Pulmonary artery endothelial cell (primary cell): Measurements from ENCODE around the gene TMOD4. TPM values are rescaled to one million over a fixed set of nuclear protein-coding genes. Genes with fewer than 3 reads are reported as not detected.
A peak's percentile ranks its signal among the peaks of the same experiment; 100 is the strongest.

Source experiments
- DNase-seq: peaks from one replicate; pipeline ENCODE4 v3.0.0-alpha.2; 2011; ENCODE audit warnings: low read depth, low spot score
- total RNA-seq: library from RNA; depleted of rRNA; stranded (reverse); fragments of >200 nt; gene quantifications from 2 replicates; pipeline ENCODE4 v1.2.3, GENCODE V29; 2014

Gene TMOD4
- total RNA-seq, 1 donor from 2014 or later, result not detected

DNA sequence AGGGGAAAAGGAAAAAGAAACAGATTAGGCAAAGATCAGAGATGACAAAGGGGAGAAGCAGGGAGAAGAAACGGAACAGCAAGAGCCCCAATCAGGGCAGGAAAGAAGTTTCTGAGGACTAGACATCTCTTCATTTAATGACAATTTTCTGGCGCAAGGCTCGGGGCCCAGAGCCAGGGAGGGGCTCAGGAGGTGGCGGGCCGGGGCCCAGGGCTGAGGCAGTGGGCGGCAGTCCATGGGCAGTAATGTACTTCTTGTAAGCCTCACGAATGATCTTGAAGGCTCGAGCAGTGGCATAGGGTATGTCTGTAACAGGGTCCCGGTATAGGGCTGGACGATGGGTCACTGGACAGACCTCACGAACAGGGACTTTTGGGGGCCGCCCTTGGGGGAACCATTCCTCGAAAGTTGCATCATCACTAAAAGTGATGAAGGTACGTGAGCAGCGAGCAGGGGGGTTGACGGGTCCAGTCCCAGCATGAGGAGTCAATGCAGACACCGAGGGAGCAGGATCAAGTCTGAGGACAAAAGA lies 799 bp upstream of the TMOD4 start:
- DNase-seq, result no peak

DNA sequence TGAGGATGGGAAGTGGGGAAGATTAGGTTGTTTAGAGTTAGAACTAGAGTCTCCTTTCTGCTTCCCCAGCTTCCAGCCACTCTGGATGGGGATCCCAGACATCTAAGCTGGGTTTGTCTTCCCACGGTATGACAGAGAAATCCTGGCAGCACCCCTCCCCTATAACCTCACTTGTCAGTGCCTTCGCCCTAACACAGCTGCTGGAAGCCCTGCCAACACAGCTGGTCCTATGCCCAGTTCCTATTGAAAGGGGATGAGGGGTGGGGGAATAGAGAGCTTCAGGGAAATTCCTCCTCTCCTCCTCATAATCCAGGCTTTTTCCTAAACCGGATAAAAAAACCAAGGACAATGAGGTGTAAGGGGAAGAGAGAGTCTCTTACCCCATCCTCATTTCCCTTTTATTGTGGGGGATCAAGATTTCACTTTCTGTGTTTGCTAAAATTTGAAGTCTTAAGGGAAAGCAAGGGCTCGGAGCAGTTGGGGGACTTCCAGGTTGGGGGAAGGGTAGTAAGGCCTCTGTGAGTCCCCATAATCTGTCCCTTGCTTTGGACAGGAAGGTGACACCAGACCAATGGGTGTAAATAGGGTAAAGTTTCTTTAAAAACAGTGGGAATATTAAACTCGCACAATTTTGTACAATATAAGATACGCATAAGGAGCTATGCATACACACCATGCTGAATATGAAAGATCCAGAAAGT lies 590 bp downstream of the TMOD4 start:
- DNase-seq, result no peak

DNA sequence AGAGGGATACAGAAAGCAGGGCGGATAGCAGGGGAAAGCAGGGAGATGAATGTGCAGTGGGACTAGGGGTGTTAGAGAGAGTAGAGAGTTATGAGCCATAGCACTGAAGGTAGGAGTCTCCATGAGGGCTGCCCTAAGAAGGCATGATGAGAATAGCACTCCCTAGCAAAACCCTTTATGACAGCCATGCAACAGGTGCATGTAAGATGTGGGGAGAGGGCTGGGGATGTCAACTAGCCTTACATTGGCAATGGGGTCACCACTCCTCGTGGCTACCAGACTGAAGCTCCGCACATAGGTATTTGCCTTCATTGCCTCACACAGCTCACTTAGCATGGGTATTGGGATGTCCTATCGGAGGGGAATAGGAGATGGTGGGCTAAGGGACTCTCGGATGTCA lies 4.6 kb downstream of the TMOD4 start:
- no peak for DNase-seq

DNA sequence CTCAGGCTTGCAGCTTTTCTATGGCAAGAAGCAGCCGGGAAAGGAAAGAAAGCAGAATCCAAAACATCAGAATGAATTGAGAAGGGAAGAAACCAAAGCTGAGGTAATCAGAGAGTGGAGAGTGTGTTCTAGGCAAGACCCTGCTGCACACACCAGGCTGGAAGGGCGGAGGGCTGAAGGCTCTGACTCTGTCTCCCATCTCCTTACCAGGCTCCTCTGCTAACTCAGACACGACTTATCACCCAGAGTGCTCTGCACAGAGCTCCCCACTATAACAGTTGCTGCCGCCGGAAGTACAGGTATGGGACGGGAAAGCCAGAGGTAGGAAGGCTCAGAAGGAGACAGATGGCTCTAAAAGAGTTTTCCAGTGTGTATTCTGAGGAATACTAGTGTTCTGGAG lies 8.7 kb downstream of the TMOD4 start:
- DNase-seq, result no peak

DNA sequence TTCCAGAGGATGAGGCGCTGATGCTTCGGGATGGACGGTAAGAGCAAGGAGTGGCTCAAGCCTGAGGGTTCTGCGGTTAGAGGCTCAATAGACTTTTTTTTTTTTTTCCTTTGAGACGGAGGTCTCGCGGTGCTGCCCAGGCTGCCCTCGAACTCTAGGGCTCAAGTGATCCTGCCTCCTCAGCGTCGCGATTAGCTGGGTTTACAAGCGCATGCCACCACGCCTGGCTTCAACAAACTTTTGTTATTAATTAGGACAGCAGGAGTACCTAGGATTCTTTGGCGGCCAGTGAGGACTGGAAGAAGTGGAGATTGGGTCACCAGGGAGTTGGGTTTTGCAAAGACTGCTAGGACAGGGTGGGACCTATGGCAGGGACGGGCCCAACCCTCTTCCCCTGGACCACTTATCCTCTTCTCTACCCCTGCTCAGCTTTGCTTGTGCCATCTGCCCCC lies 9.2 kb downstream of the TMOD4 start:
- no peak for DNase-seq

DNA sequence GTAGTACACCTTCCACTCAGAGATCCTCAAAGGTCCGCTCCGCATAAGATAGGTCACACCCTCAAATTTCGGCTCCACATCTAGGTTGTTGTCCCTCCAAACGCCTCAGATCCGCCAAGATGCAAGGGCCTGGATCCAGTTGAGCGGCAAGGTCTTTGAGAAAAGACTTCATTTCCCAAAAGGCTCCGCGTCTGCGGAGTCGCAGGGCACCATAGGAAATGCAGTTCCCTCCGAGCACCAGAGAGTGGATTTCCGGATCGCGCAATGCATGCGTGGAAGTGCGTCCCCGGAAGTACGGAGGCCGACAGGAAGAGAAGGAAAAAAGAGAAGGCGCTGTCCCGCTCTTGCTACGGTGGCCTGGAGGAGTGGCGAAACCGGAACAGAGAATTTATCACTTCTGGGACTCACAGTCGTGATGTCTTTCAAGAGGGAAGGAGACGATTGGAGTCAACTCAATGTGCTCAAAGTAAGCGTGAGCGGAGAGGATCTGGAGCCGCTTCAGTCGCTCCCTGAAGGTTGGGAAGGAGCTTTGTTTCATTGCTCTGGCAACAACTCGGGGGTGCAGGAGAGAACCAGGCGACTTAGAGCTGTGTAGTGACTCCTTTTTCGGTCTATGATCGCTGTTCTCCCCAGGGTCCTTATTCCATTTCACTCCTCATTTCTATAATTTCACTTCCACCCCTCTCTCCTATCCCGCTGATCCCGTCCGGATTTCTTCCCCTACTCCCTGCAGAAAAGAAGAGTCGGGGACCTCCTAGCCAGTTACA lies 9.9 kb downstream of the TMOD4 start, which contains the start of the genes LYSMD1 and SCNM1:
Gene LYSMD1, minus strand, starts transcription at position 165 of the 767 bp plus-strand sequence. CDS start 644 bp downstream, outside the sequence.
Gene SCNM1, plus strand, starts transcription at position 407 of the 767 bp plus-strand sequence. Its CDS starts 9 bp downstream, at position 416.
- peak; percentile 93 for DNase-seq

DNA sequence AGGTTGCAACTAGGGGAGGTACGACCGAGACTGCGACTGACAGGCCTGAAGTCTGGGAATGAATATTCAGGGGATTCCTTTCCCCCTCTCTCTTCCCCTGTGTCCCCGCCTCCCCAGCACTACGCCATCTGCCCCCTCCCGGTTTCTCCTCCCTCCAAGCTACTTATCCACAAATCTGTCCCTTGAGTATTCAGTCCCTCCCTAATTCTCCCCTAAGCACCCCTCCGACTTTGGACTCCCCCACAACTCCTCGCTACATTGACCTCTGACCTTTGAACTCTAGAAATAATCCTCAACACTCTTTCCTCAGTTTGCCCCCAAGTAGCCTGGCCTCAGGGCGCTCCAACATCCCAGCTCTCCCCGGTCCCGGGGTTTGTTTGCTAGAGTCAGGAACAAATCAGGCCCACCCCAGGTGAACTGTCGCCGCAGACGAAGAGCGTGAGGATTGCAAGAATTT lies 10.5 kb downstream of the TMOD4 start:
- no peak for DNase-seq

DNA sequence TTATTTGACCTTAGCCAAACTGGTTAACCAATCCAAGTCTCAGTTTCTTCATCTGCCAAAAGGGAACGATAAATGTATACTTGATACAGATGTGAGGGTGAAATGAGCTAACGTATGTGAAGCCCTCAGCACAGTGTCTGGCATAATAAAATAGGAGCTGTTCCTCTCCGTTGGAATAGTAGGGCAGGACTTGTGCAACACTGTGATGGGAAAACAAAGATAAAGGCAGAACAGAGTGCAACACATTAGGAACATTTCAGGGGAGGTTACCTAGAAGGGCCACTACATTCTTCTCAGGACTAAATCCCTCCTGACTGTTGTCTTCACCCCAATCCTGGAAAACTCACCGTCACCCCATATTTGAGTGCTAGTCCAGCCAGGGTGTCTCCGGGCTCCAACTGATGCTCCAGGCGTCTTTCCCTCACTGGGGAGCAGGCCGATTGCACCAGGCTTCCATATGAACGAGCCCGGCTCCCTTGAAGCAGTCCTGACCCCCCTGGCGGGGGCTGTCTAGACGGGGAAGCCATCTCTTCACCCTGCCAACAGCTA lies 11.0 kb downstream of the TMOD4 start:
- DNase-seq, result no peak

DNA sequence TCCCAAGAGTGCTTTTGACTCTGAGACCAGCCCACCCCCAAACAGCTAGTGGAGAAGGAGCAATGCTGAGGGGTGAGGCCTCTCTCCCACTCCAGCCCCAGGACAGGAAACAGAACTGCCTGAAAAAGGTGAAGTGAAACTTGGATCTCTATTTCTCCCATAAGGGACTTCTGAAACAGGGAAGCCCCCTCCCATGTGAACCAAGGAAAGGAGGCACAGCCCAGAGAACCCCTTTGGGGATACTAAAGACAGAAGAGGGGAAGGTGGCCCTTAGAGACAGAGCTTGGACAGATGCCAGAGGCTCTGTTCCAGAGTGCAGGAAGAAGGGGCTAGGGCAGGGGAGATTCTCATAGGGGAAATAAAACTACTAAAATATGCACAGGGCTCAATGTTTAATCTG lies 16.4 kb downstream of the TMOD4 start:
- DNase-seq, result no peak

DNA sequence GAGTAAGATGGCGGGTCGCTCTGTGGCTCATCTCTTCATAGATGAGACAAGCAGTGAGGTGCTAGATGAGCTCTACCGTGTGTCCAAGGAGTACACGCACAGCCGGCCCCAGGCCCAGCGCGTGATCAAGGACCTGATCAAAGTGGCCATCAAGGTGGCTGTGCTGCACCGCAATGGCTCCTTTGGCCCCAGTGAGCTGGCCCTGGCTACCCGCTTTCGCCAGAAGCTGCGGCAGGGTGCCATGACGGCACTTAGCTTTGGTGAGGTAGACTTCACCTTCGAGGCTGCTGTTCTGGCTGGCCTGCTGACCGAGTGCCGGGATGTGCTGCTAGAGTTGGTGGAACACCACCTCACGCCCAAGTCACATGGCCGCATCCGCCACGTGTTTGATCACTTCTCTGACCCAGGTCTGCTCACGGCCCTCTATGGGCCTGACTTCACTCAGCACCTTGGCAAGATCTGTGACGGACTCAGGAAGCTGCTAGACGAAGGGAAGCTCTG lies 17.0 kb downstream of the TMOD4 start:
- DNase-seq, result no peak

DNA sequence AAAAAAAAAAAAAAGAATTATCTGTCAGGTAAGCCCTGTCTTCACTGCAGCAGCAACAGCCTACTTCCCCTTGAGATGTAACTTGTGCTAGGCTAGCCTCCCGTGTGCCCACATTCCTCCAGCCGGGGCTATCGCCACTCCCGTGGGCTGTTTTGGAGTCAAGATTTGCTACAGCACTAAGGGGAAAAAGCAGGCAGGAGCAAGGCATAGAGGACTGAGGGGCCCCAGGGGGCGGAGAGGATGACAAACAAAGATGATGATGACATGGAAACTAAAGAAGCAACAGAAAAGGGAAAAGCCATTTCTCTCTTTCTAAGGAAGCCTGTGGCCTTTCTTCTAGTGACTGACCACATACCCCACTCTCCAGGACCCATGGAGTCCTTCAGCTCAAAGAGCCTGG lies 17.5 kb downstream of the TMOD4 start:
- no peak for DNase-seq

DNA sequence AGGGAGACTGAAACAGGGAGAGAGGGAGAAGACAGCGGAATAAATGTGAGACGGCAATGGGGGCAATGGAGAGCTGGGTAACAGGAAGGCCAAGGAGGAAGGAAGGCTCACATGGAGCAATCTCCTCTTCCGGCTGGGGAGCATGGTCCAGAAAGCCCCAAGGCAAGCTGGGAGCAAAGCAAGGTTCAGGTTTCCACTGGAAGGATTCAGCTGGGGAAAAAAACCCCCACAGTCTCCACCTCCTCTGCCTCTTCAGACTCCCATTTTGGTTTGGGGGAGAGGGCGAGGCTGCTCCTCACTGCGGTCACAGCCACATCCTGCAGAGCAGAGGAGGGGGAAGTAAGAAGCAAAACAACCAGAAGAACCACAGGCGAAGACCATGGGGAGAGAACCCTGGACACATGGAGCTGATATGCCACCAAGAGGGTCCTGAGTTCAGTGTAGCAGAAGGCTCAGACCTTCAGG lies 18.7 kb downstream of the TMOD4 start:
- no peak for DNase-seq

DNA sequence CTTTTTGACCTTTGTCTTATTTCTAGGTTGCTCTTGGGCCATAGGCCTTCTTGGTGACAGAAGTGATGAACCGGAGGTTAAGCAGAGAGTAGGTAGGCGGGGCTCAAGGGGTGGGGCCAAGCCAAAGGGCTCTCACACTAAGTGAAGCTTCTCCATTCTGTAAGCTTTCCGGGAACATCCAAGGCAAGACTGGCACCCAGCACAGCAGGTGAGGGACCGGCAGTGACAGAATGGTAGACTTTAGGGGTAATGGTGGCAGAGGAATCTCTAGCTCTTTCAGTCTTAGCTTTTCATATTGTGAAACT lies 19.3 kb downstream of the TMOD4 start, which contains the start of gene TNFAIP8L2:
Gene TNFAIP8L2, plus strand, starts transcription at position 135 of the 305 bp plus-strand sequence. CDS start 2,049 bp downstream, outside the sequence.
- DNase-seq, result no peak

DNA sequence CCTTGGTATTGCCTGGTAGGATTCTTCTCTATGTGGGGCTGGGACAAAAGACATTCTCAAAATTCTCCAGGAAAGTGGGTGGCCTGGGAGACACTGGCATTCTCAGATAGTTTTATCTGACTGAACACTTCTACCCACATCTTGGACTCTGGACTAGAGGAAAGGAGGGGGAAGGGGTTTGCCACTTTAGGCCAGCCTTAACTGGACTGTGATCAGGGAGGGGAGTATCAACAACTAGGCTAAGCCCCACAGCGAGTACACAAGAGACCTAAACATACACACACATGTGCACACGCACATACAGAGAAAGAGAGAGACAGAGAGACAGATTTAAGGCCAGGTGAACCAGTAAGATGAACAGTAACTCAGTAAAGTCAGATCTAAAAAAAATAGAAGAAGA lies 28.1 kb downstream of the TMOD4 start:
- no peak for DNase-seq

DNA sequence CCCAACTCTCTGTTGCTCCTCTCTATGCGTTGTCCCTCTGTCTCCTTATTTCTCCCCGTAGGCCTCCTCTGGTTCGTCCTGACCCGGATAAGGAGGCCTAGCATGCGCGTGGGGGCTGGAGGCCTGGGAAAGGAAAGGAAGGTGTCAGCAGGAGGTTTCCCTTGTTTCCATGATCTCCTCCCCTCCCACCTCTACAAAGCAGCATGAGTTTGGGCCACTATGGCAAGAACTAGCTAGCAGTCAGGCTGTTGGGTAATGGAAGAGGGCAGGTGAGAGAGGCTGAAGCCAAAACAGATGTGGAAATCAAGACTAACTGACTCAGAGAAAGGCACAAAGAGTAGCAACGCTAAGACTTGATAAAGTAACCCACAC lies 28.7 kb downstream of the TMOD4 start:
- DNase-seq, result no peak

DNA sequence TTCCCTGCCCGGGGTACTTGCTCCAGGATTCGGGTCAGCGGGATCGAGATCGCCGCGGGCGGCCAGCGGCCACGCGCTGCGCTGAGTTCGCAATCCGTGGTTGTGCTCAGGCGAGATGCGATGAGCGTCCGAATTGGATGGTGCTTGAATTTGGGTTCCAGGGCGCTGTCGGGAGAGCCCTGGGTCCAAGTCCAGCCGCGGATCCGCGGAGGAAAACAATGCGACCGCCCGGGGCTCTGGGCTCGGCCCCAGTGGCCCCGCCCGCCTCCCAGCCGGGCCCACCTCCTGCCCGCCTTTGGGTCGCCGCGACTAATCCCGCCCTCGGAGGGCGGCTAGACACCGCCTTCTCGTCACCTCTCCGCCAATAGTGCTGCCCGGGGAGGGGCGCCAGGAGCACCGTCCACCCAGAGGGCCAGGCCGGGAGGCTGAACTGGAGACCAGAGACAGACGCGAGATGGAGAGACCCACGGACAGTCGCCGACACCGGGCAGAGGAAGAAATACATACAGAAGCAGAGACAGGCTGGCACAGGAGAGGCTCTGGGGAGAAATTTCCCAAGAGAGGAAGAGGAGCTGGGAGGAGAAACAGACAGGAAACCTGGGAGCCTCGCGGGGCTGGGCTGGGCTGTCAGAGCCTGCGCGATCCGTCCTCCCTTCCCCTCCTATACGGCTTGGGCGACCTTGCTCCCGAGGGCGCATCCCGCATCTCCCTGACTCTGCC lies 29.2 kb downstream of the TMOD4 start, which contains the start of gene SEMA6C:
Gene SEMA6C, minus strand, starts transcription at position 220 of the 720 bp plus-strand sequence. CDS start 4,010 bp downstream, outside the sequence.
- peak; percentile 78 for DNase-seq

DNA sequence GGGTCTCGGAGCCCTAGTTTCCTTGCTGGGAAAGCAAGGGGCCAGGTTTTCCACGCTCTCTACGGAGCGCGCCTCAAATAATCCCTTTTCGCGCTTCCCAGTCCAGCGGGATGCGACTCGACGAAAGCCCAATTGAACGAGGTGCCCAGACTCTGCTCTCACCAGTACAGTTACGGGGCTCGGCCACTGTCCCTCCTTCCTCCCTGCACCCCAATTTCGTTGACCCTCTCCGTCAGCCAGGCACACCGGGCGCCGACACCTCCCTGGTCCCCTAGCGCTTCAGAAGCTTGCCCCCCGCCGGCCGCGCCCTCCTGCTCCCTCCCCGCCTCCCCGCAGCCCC lies 29.7 kb downstream of the TMOD4 start:
- no peak for DNase-seq

DNA sequence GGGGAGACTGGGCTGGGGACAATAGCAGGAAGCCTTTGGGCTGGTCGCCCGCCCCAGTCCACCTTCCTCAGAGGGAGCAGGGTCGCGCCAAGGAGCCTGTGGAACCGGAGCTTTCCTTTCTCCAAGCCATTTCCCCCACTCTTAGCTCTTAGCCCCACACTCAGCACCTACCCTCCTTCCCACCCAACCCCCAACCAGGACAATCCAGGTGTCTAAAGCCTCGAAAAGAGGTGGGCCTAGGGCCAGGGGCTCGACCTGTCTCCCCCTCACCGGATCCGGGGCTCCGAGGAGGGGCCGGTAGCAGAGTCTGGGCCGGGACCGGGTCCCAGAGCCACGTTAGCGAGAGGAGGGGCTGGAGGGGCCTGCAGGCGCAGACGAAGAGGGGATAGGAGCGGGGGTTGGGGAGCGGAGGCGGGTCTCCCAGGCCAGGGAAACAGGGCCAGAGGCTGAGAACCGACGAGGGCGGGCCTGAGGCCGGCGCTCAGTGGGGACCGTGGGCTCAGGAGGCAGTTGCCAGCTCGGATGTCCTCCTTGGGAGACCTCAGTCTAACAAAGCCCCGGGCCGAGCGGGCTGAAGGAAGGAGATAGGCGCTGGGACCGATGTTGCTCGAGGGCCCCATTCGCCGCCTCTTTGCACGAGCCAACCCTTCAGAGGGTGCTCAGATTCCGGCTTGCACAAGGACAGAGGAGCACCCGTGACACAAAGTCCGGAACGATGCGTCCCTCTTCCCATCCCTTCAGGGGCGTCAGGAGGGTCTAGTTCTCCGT lies 30.3 kb downstream of the TMOD4 start:
- DNase-seq, result no peak

DNA sequence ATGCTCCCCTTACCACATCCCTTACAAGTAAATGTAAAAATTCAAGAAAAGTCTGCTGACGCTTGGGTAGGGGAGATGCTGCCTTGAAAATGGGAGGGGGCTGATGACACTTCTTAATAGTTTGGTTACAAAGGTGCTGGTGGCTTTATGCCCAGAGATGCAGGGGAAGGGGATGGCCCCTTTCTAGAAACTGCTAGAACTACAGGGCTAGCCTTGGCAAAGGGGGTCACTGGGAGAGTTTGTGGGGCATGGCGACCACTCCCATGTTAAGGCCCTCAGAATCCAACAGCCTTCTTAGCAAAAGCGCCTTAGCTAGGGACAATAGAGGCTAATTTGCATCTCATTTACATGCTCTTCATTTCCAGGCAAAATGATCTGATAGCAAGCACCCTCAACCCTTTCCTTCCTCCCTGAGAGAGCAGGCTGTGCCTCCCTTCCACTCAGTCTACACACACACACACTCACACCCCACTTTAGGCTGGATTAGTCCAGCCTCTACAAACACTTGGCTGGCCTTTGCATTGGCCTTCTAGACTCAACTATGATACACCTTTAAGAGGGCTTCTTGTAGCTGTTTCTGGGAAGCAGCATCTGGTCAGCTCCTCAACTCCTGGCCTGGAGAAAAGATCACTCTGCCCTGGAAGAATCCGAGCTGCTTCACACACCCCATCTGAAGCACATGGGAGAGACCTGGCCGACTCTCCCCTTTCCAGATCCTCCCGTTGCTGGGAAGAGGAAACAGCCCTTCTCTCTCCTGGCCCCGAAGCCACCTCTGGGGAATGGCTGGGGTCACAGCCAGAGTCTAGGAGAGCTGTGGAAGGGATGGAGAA lies 31.1 kb downstream of the TMOD4 start:
- DNase-seq, result no peak
